Osteoblast (primary cell): ENCODE results near the gene TF. TPM values are rescaled to one million over a fixed set of nuclear protein-coding genes. Genes with fewer than 3 reads are reported as not detected.

Experiments
- DNase-seq: peaks from one replicate; pipeline ENCODE4 v3.0.0; 2011; ENCODE audit warnings: low spot score, mixed read lengths; ENCODE audit not compliant: insufficient read length; ENCODE audit errors: missing footprints
- H2AFZ ChIP-seq: 2 replicates; pipeline ENCODE4 v1.6.0; 2011; ENCODE audit warnings: mild to moderate bottlenecking, low read length
- H3K27ac ChIP-seq: 2 replicates; pipeline ENCODE4 v1.5.1; 2011; ENCODE audit warnings: mild to moderate bottlenecking, low read depth, low read length, moderate library complexity
- H3K27me3 ChIP-seq: 2 replicates; pipeline ENCODE4 v1.6.0; 2012; ENCODE audit warnings: mild to moderate bottlenecking, control low read depth, inconsistent platforms, low read length, moderate library complexity; ENCODE audit not compliant: insufficient read depth
- H3K36me3 ChIP-seq: 2 replicates; pipeline ENCODE4 v1.5.1; 2011; ENCODE audit warnings: mild to moderate bottlenecking, low read length, control low read depth, moderate library complexity; ENCODE audit not compliant: insufficient read depth
- H3K4me1 ChIP-seq: 2 replicates; pipeline ENCODE4 v1.5.1; 2011; ENCODE audit warnings: mild to moderate bottlenecking, low read length, control low read depth, moderate library complexity; ENCODE audit not compliant: insufficient read depth
- H3K4me2 ChIP-seq: 2 replicates; pipeline ENCODE4 v1.6.0; 2011; ENCODE audit warnings: mild to moderate bottlenecking, low read length; ENCODE audit not compliant: insufficient read depth
- H3K4me3 ChIP-seq: fragments of 200-600 bp; sonication (generic); 3 replicates; pipeline ENCODE4 v1.5.1; 2012; ENCODE audit warnings: mild to moderate bottlenecking, low read length, inconsistent platforms; ENCODE audit not compliant: insufficient read depth
- H3K79me2 ChIP-seq: 2 replicates; pipeline ENCODE4 v1.6.0; 2012; ENCODE audit warnings: mild to moderate bottlenecking, low read length, control low read depth, inconsistent platforms; ENCODE audit not compliant: insufficient read depth
- H3K9me3 ChIP-seq: 2 replicates; pipeline ENCODE4 v1.5.1; 2011; ENCODE audit warnings: low read depth, low read length, control low read depth
- H4K20me1 ChIP-seq: 2 replicates; pipeline ENCODE4 v1.6.0; 2012; ENCODE audit warnings: mild to moderate bottlenecking, low read length, control low read depth; ENCODE audit not compliant: insufficient read depth
- total RNA-seq: library from RNA; depleted of rRNA; stranded (reverse); fragments of >200 nt; gene quantifications from 2 replicates; pipeline ENCODE4 v1.2.3, GENCODE V29; 2012
- TF ChIP-seq, protein P1 (sequence below): IDR thresholded peaks from 2 replicates; pipeline ENCODE4 v1.5.1; 2011; ENCODE audit warnings: mild to moderate bottlenecking, low read depth, low read length, moderate library complexity; ENCODE audit errors: extremely low read depth

Gene TF
- total RNA-seq, 1 donor: 0.36 TPM

DNA sequence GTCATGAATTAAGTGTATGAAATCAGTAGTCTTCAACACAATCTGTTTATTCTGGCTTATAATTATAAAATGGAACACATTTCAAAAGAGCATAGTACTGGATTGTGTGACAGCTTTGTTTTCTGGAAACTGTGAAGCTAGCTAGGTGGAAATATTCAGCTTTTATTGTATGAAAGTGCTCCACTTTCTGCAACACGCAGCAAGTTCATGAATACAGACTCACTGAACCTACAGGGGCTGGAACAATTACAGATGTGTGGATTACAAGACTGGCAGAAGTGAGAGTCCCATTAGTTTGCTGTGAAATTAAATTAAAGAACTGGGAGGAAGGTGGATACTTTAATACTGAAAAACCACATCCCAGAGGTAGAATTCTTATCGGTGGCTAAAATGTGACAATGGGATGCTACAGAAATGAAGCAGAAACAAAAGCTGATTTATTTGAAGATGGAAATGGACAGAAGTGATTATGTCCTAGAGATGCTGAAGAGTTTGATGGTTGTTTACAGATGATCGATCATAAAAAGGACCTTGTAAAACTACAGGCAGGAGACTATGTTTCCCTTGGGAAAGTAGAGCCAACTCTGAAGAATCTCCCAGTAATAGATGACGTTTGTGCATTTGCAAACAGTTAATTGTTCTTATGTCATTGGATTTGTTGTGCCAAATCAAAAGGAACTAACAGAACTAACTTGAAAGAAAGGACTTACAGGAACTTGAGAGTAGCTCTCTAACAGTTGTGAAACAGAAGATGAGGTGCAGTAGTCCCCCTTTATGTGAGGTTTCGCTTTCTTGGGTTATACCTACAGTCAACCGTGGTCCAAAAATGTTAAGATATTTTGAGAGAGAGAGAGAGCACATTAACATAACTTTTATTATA lies 15.7 kb downstream of the TF start:
- DNase-seq: no peak
- Histone ChIP-seq H2AFZ (no peak overlapping the region), H3K36me3 (no peaks in the 10 kb centered on the region), H4K20me1 (no peaks in the 10 kb centered on the region), H3K4me3 (no peak overlapping the region), H3K4me2 (no peak overlapping the region), H3K27me3 (peaks cover 2% of the 10 kb centered on the region), H3K27ac (no peak overlapping the region), H3K9me3 (no peaks in the 10 kb centered on the region), H3K79me2 (no peaks in the 10 kb centered on the region), H3K4me1 (no peaks in the 10 kb centered on the region)
- TF ChIP-seq, protein P1, sequence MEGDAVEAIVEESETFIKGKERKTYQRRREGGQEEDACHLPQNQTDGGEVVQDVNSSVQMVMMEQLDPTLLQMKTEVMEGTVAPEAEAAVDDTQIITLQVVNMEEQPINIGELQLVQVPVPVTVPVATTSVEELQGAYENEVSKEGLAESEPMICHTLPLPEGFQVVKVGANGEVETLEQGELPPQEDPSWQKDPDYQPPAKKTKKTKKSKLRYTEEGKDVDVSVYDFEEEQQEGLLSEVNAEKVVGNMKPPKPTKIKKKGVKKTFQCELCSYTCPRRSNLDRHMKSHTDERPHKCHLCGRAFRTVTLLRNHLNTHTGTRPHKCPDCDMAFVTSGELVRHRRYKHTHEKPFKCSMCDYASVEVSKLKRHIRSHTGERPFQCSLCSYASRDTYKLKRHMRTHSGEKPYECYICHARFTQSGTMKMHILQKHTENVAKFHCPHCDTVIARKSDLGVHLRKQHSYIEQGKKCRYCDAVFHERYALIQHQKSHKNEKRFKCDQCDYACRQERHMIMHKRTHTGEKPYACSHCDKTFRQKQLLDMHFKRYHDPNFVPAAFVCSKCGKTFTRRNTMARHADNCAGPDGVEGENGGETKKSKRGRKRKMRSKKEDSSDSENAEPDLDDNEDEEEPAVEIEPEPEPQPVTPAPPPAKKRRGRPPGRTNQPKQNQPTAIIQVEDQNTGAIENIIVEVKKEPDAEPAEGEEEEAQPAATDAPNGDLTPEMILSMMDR: no peak

DNA sequence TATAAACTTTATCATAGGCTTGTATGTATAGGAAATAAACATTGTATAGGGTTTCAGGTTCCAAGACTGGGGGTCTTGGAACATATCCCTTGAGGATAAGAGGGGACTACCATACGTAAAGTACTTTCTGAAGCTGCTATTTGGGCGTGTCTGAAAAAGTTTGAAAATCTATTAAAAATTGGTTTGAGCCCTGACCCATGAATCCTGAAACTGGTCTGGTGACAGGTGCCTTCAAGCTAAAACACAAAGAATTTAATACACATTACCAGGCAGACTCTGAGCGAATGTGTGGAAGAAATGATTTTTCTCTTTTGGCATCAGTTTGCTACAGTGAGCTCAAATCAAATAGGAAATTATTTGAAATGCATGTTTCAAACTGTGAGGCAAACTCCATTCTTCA lies 16.3 kb downstream of the TF start:
- Histone ChIP-seq H3K9me3 (no peaks in the 10 kb centered on the region), H3K36me3 (no peaks in the 10 kb centered on the region), H3K4me1 (no peaks in the 10 kb centered on the region), H4K20me1 (no peaks in the 10 kb centered on the region), H2AFZ (no peak overlapping the region), H3K27me3 (no peaks in the 10 kb centered on the region), H3K4me2 (no peak overlapping the region), H3K79me2 (no peaks in the 10 kb centered on the region), H3K27ac (no peak overlapping the region), H3K4me3 (no peak overlapping the region)
- DNase-seq: no peak
- TF ChIP-seq, protein P1: no peak

DNA sequence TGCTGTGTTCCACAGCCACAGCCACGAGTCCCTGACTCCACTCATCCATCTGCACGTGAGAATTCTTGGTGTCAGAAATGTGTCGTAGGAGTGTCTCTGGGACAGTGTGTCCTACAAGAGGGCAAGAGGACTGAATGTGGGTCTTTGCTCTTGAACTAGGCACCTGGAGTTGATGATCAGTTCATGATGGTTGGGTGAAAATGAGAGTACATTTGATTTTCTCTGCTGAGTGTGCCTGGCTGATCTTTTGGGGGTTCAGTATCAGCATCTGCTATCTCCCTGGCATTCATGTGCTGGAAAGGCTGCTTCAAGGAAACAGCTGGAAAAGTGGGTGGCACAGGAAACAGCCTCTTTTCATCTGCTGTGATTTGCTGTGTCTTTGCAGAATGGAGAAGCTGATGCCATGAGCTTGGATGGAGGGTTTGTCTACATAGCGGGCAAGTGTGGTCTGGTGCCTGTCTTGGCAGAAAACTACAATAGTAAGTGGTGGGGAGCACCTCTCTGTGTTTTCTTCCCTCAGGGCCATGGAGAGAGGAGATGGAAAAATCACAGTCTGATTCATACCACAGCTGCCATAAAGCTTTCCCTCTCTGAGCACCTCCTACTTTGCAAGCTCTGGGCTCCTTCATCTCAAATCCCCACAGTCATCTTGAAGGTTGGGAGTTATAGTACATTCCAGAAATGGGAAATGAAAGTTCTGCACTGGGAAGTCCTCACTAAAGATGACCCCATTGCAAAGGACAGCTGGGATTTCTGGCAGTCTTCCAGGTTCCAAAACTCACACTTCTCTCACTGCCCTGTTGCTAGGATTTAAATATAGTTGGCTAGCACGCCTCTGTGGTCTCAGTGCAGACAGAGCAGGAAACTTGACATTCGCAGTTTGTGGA lies 17.8 kb downstream of the TF start:
- Histone ChIP-seq H3K27ac (no peak overlapping the region), H2AFZ (no peak overlapping the region), H3K4me3 (no peak overlapping the region), H3K36me3 (no peaks in the 10 kb centered on the region), H4K20me1 (no peaks in the 10 kb centered on the region), H3K79me2 (no peaks in the 10 kb centered on the region), H3K27me3 (no peaks in the 10 kb centered on the region), H3K9me3 (no peaks in the 10 kb centered on the region), H3K4me2 (no peak overlapping the region), H3K4me1 (no peaks in the 10 kb centered on the region)
- TF ChIP-seq, protein P1: no peak
- DNase-seq: no peak

DNA sequence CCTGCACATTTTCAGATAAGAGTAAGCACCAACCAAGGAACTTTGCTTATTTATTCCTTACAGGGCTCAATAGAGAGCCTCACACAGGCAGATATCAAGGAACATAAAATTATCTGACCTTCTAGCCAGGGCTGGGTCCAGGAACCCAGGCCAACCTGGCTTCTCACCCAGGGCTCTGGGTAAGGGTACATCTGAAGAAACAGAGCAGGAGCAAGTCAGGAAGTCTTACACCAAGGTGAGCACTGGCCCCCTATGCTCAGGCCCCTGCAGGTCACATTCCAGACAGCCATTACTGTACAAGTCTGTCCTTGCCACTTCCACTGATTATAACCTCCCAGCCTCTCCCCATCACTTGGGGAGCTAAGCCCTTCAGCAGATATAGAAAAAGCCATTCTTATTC lies 19.1 kb downstream of the TF start:
- Histone ChIP-seq H3K36me3 (no peaks in the 10 kb centered on the region), H2AFZ (no peak overlapping the region), H3K79me2 (no peaks in the 10 kb centered on the region), H3K4me1 (no peaks in the 10 kb centered on the region), H3K4me3 (no peak overlapping the region), H3K27ac (no peak overlapping the region), H4K20me1 (no peaks in the 10 kb centered on the region), H3K27me3 (no peaks in the 10 kb centered on the region), H3K9me3 (no peaks in the 10 kb centered on the region), H3K4me2 (no peak overlapping the region)
- no peak for DNase-seq
- TF ChIP-seq, protein P1: no peak
